GM12872 (cell line): ENCODE measurements around the gene STPG2.

ENCODE experiments used
- TF ChIP-seq, protein P1 (sequence below): IDR thresholded peaks from 3 replicates; pipeline ENCODE4 v1.5.1; 2011; ENCODE audit warnings: low read depth, mild to moderate bottlenecking, low read length, moderate library complexity; ENCODE audit not compliant: insufficient read depth

Gene STPG2

GRCh38 chr4:97786306-97786920 lies 356.9 kb downstream of the STPG2 start:
- TF ChIP-seq, protein P1, sequence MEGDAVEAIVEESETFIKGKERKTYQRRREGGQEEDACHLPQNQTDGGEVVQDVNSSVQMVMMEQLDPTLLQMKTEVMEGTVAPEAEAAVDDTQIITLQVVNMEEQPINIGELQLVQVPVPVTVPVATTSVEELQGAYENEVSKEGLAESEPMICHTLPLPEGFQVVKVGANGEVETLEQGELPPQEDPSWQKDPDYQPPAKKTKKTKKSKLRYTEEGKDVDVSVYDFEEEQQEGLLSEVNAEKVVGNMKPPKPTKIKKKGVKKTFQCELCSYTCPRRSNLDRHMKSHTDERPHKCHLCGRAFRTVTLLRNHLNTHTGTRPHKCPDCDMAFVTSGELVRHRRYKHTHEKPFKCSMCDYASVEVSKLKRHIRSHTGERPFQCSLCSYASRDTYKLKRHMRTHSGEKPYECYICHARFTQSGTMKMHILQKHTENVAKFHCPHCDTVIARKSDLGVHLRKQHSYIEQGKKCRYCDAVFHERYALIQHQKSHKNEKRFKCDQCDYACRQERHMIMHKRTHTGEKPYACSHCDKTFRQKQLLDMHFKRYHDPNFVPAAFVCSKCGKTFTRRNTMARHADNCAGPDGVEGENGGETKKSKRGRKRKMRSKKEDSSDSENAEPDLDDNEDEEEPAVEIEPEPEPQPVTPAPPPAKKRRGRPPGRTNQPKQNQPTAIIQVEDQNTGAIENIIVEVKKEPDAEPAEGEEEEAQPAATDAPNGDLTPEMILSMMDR: no peak

DNA sequence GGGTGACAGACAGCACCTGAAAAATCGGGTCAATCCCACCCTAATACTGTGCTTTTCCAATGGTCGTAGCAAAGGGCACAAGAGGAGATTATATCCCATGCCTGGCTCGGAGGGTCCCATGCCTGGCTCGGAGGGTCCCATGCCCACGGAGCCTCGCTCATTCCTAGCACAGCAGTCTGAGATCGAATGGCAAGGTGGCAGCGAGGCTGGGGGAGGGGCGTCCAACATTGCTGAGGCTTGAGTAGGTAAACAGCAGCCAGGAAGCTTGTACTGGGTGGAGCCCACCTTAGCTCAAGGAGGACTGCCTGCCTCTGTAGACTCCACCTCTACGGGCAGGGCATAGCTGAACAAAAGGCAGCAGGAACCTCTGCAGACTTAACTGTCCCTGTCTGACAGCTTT lies 365.1 kb downstream of the STPG2 start:
- TF ChIP-seq, protein P1: no peak

- TF ChIP-seq, protein P1: no peak
Measured at GRCh38 chr4:97774347-97774989, 368.8 kb downstream of the STPG2 start.

GRCh38 chr4:97770222-97770621 lies 373.1 kb downstream of the STPG2 start:
- TF ChIP-seq, protein P1: no peak

- TF ChIP-seq, protein P1: no peak
Measured at GRCh38 chr4:97762115-97762512, 381.2 kb downstream of the STPG2 start.

DNA sequence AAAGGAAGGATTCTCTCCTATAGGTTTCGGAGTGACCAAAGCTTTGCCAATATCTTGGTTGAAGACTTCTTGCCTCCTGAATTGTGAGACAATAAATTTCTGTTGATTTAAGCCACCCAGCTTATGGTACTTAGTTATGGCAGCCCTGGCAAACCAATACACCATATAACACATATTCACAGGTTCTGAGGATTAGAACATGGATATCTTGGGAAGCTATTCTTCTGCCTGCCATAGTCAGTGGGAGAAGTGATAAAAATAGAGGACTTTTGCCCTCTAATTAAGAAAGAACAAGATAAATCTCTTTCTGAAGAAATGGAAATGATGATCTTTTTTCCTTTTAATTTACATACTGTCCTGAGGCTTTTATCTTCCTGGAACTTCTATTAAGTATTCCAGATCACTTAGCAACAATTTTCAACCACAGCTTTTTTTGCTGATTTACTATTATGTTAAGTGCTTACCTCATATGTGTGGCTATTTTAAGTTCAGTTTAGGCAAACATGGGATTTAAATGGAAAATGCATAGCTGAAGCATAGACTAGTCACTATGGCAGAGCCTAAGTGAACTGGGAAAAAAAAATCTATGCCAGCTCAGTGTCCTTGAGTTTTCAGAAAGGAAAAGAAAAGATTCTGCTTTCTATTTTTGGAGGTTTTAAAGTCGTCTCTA lies 381.7 kb downstream of the STPG2 start:
- TF ChIP-seq, protein P1: no peak

GRCh38 chr4:97759785-97760184 lies 383.5 kb downstream of the STPG2 start:
- TF ChIP-seq, protein P1: no peak
